SU-DHL-6 (cell line): Measurements from ENCODE around the gene NME4.
"Not testable (repeated sequence)": the region's sequence is repeated elsewhere in the genome, so short reads cannot be mapped to it uniquely, and the experiment has no call there.

Experiments used
- H2AFZ ChIP-seq: fragments of 200-600 bp; sonication (generic); 2 replicates; pipeline ENCODE4 v1.6.1; 2014; ENCODE audit warnings: low read depth, mild to moderate bottlenecking, moderate library complexity, mixed read lengths, antibody characterized with exemption, low read length; ENCODE audit not compliant: severe bottlenecking
- H3F3A ChIP-seq: fragments of 200-600 bp; shearing (Covaris generic); 2 replicates; pipeline ENCODE4 v1.6.0; 2016; ENCODE audit warnings: antibody characterized with exemption, mild to moderate bottlenecking; ENCODE audit not compliant: insufficient read depth
- H3K27ac ChIP-seq: fragments of 200-600 bp; sonication (generic); 2 replicates; pipeline ENCODE4 v1.5.1; 2016; ENCODE audit warnings: low read depth, mild to moderate bottlenecking, low read length, moderate library complexity, mixed read lengths
- H3K27me3 ChIP-seq: fragments of 200-600 bp; sonication (generic), shearing (Covaris generic); 2 replicates; pipeline ENCODE4 v1.6.0; 2014; ENCODE audit warnings: mild to moderate bottlenecking, low read length
- H3K36me3 ChIP-seq: fragments of 200-600 bp; sonication (generic); 2 replicates; pipeline ENCODE4 v1.6.1; 2014; ENCODE audit warnings: mild to moderate bottlenecking, low read length, mixed read lengths
- H3K4me2 ChIP-seq: fragments of 300-600, 200-600 bp; shearing (Covaris generic), sonication (generic); 2 replicates; pipeline ENCODE4 v1.6.0; 2014; ENCODE audit warnings: low read length, low read depth, mild to moderate bottlenecking; ENCODE audit not compliant: poor library complexity, severe bottlenecking
- H3K4me3 ChIP-seq: fragments of 200-600 bp; sonication (generic); 2 replicates; pipeline ENCODE4 v1.5.1; 2014; ENCODE audit warnings: antibody characterized with exemption, low read length, mild to moderate bottlenecking, mixed read lengths; ENCODE audit not compliant: insufficient read depth, poor library complexity, severe bottlenecking
- H3K79me2 ChIP-seq: fragments of 200-600 bp; sonication (generic); 2 replicates; pipeline ENCODE4 v1.6.1; 2014; ENCODE audit warnings: mild to moderate bottlenecking, low read length, moderate library complexity; ENCODE audit not compliant: insufficient read depth
- H3K9ac ChIP-seq: fragments of 200-600 bp; sonication (generic); 2 replicates; pipeline ENCODE4 v1.7.0; 2014; ENCODE audit warnings: mild to moderate bottlenecking, low read length
- H3K9me2 ChIP-seq: fragments of 200-600 bp; sonication (generic); replicated peaks from 2 replicates; pipeline ENCODE4 v1.6.1; 2014; ENCODE audit warnings: low read length; ENCODE audit not compliant: insufficient read depth
- H3K9me3 ChIP-seq: fragments of 200-600 bp; sonication (generic); 2 replicates; pipeline ENCODE4 v1.6.1; 2014; ENCODE audit warnings: low read length, mixed read lengths; ENCODE audit not compliant: insufficient read depth
- H4K20me1 ChIP-seq: fragments of 200-600 bp; sonication (generic); 2 replicates; pipeline ENCODE4 v1.6.1; 2014; ENCODE audit warnings: low read depth, mild to moderate bottlenecking, antibody characterized with exemption, low read length, moderate library complexity, mixed read lengths
- EZH2phosphoT487 ChIP-seq: fragments of 200-600 bp; sonication (generic), shearing (Covaris generic); conservative IDR thresholded peaks from 2 replicates; pipeline ENCODE4 v1.6.1; 2018; ENCODE audit warnings: mild to moderate bottlenecking, antibody characterized with exemption, low read length, moderate library complexity, mixed read lengths
- TF ChIP-seq, protein P1 (sequence below): fragments of 200-600 bp; sonication (generic); IDR thresholded peaks from one replicate; pipeline ENCODE4 v1.5.1; 2017; ENCODE audit warnings: antibody characterized with exemption, mild to moderate bottlenecking, low read length, moderate library complexity; ENCODE audit not compliant: insufficient read depth, poor library complexity, severe bottlenecking

The NME4 gene

DNA sequence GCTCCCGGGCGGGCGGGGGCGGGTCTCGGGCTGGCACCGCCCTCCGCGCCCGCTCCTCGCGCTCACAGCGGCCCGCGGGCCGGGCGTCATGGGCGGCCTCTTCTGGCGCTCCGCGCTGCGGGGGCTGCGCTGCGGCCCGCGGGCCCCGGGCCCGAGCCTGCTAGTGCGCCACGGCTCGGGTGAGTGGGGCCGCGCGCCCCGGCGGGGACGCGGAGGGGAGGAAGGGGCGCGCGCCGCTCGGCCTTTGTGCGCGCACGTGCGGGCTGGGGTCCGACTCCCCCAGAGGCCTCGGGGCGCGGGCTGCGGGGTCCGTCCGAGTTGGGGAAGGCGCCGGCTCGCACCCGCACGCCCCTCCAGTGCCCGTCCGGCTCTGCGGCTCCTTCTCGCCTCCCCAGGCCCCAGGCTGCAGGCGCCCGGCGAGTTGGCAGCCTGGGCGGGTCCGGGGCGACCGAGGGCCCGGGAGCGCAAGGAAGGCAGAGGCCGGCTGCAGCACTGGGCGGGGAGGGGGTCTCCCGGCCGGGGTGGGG, at the start of gene NME4:
Gene NME4, plus strand, starts transcription at position 65 of the 527 bp plus-strand sequence. Its CDS starts 24 bp downstream, at position 89.
- no peaks in the 10 kb centered on the region for H3K9me3 ChIP-seq
- no peaks in the 10 kb centered on the region for H3K27me3 ChIP-seq
- H3K9me2 ChIP-seq: no peaks in the 10 kb centered on the region
- no peak within 1 kb of the TSS for H3K9ac ChIP-seq
- H3K4me3 ChIP-seq: no peak within 1 kb of the TSS
- no peak within 1 kb of the TSS for H2AFZ ChIP-seq
- no peak within 1 kb of the TSS for H3K4me2 ChIP-seq
- no peaks in the 10 kb centered on the region for H3K36me3 ChIP-seq
- no peak within 1 kb of the TSS for H3K27ac ChIP-seq
- TF ChIP-seq EZH2phosphoT487: no peak
- TF ChIP-seq, protein P1, sequence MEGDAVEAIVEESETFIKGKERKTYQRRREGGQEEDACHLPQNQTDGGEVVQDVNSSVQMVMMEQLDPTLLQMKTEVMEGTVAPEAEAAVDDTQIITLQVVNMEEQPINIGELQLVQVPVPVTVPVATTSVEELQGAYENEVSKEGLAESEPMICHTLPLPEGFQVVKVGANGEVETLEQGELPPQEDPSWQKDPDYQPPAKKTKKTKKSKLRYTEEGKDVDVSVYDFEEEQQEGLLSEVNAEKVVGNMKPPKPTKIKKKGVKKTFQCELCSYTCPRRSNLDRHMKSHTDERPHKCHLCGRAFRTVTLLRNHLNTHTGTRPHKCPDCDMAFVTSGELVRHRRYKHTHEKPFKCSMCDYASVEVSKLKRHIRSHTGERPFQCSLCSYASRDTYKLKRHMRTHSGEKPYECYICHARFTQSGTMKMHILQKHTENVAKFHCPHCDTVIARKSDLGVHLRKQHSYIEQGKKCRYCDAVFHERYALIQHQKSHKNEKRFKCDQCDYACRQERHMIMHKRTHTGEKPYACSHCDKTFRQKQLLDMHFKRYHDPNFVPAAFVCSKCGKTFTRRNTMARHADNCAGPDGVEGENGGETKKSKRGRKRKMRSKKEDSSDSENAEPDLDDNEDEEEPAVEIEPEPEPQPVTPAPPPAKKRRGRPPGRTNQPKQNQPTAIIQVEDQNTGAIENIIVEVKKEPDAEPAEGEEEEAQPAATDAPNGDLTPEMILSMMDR: no peak
- peaks cover 13% of the 10 kb centered on the region for H3F3A ChIP-seq
- H3K79me2 ChIP-seq: no peaks in the 10 kb centered on the region
- H4K20me1 ChIP-seq: no peaks in the 10 kb centered on the region

DNA sequence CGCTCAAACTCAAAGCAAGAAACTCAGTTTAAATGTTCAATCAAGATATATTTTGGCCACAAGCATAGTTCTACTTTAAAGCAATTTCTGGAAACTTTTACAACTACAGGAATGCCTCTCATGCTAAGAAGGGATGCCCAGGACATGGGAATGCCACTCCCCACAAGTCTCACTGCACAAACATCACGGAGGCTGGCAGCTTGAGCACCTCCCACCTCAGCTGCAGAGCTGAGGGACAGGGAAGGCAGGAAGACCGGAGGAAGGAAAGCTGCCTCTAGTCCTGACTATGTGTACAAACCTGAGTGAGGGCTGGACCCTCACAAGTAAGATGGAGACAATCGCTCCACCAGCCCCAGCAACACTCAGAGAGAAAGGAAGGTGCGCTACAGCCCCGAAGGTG, 49.8 kb upstream of the NME4 start:
- no peaks in the 10 kb centered on the region for H3K27me3 ChIP-seq
- H2AFZ ChIP-seq: no peak overlapping the region
- H3K9me2 ChIP-seq: no peaks in the 10 kb centered on the region
- no peak overlapping the region for H3K4me2 ChIP-seq
- no peak overlapping the region for H3K9ac ChIP-seq
- H3F3A ChIP-seq: no peaks in the 10 kb centered on the region
- no peak for TF ChIP-seq EZH2phosphoT487
- TF ChIP-seq, protein P1: no peak
- H4K20me1 ChIP-seq: no peaks in the 10 kb centered on the region
- H3K4me3 ChIP-seq: no peak overlapping the region
- no peaks in the 10 kb centered on the region for H3K9me3 ChIP-seq
- no peak overlapping the region for H3K27ac ChIP-seq
- H3K79me2 ChIP-seq: peaks cover 57% of the 10 kb centered on the region
- H3K36me3 ChIP-seq: no peaks in the 10 kb centered on the region

DNA sequence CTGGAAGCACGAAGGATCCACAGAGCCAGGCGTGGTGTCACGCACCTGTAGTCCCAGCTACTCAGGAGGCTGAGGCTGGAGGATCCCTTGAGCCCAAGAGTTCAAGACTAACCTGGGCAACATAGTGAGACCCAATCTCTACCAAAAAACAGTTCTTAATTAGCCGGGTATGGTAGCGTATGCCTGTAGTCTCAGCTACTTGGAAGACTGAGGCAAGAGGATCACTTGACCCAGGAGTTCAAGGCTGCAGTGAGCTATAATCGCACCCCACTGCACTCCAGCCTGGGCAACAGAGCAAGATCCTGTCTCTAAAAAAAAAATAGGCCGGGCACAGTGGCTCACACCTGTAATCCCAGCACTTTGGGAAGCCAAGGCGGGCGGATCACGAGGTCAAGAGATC, 48.5 kb upstream of the NME4 start:
- not testable (repeated sequence) for H3K27ac ChIP-seq, H2AFZ ChIP-seq
- H3K79me2 ChIP-seq: peaks cover 49% of the 10 kb centered on the region

DNA sequence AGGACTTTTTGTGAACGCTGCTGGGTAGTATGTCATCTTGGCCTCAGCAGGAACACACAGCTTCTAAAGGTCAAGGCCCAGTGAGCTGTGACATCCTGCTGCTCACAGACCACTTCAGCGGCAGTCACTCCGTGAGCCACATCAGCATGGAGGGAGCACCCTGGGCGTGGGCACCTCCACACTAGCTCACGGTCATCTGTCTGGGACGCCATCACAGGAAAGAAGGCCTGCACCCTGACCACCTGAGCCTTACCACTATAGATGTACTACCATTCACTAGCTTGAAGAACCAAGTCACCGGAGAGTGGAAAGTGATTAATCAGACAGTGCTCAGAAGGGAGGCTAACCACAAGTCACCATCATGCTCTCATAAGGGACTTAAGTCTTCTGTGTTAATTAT, 47.8 kb upstream of the NME4 start:
- no peaks in the 10 kb centered on the region for H4K20me1 ChIP-seq

More for the DNA sequence above, 48.5 kb upstream of the NME4 start:
- not testable (repeated sequence) for H3K9me3 ChIP-seq, H4K20me1 ChIP-seq, H3K27me3 ChIP-seq, H3K4me2 ChIP-seq, H3K9ac ChIP-seq, H3K9me2 ChIP-seq, H3K36me3 ChIP-seq, H3K4me3 ChIP-seq, H3F3A ChIP-seq

More for the DNA sequence above, 47.8 kb upstream of the NME4 start:
- no peak overlapping the region for H2AFZ ChIP-seq
- H3F3A ChIP-seq: no peaks in the 10 kb centered on the region
- H3K36me3 ChIP-seq: no peaks in the 10 kb centered on the region
- peaks cover 44% of the 10 kb centered on the region for H3K79me2 ChIP-seq
- no peaks in the 10 kb centered on the region for H3K9me2 ChIP-seq
- no peak overlapping the region for H3K27ac ChIP-seq
- no peak overlapping the region for H3K4me2 ChIP-seq
- no peaks in the 10 kb centered on the region for H3K9me3 ChIP-seq
- no peak overlapping the region for H3K4me3 ChIP-seq
- no peaks in the 10 kb centered on the region for H3K27me3 ChIP-seq
- H3K9ac ChIP-seq: no peak overlapping the region
- TF ChIP-seq EZH2phosphoT487: no peak
- TF ChIP-seq, protein P1: no peak
